H1 (cell line): ENCODE measurements around the gene DBNL. TPM values are rescaled to one million over a fixed set of nuclear protein-coding genes. Genes with fewer than 3 reads are reported as not detected.

Experiments
- CTCF ChIA-PET: fragments of 300-600 bp; sonication (Branson Sonifier 250); formaldehyde crosslinking; loops from one replicate; lab custom pipeline; 2021; ENCODE audit not compliant: partially characterized antibody; lab: Charles Lee
- POLR2A ChIA-PET: fragments of 300-600 bp; sonication (Branson Sonifier 250); formaldehyde crosslinking; loops from one replicate; lab custom pipeline; 2021; ENCODE audit warnings: inconsistent platforms; ENCODE audit not compliant: partially characterized antibody; lab: Charles Lee
- DNase-seq, 2 experiments: peaks; one replicate each; pipeline versions ENCODE4 v3.0.0 to v3.0.0-alpha.2; 2010 to 2022; ENCODE audit warnings: low spot score in 2 of 2, low read depth in 1 of 2, mixed read lengths in 1 of 2
- FAIRE-seq: peaks from 2 replicates; lab custom pipeline; 2011; peaks lifted over from hg19 to GRCh38; lab: Jason Lieb, UNC
- H2AFZ ChIP-seq: 2 replicates; pipeline ENCODE4 v1.8.1; 2012; ENCODE audit warnings: low read length, inconsistent platforms
- H2AK5ac ChIP-seq: 2 replicates; pipeline ENCODE4 v1.6.1; 2013; ENCODE audit warnings: low read depth, low read length
- H2BK120ac ChIP-seq: replicated peaks from 2 replicates; pipeline ENCODE3; 2013; ENCODE audit warnings: low read depth, low read length, inconsistent platforms
- H2BK12ac ChIP-seq: 2 replicates; pipeline ENCODE4 v1.6.1; 2013; ENCODE audit warnings: low read depth, low read length
- H2BK15ac ChIP-seq: 2 replicates; pipeline ENCODE4 v1.6.1; 2013; ENCODE audit warnings: low read length
- H2BK20ac ChIP-seq: 2 replicates; pipeline ENCODE4 v1.6.1; 2013; ENCODE audit warnings: low read length
- H2BK5ac ChIP-seq: 2 replicates; pipeline ENCODE4 v1.6.1; 2013; ENCODE audit warnings: low read depth, low read length
- H3K14ac ChIP-seq: 2 replicates; pipeline ENCODE4 v1.6.1; 2013; ENCODE audit warnings: inconsistent platforms; ENCODE audit not compliant: insufficient read length
- H3K18ac ChIP-seq: 2 replicates; pipeline ENCODE4 v1.6.1; 2013; ENCODE audit warnings: low read length; ENCODE audit errors: extremely low read depth
- H3K23ac ChIP-seq: 2 replicates; pipeline ENCODE4 v1.6.1; 2013; ENCODE audit warnings: inconsistent platforms; ENCODE audit not compliant: insufficient read length
- H3K23me2 ChIP-seq: 2 replicates; pipeline ENCODE4 v1.6.1; 2013; ENCODE audit warnings: low read depth, low read length
- H3K27ac ChIP-seq: 2 replicates; pipeline ENCODE4 v1.6.1; 2011; ENCODE audit warnings: low read depth, low read length, inconsistent platforms
- H3K27me3 ChIP-seq, 4 experiments: replicated peaks in 1 of 4; 1 replicate in 1 of 4; 2 replicates in 3 of 4; pipeline versions ENCODE4 v1.6.1 to v1.8.1; 2011 to 2013; ENCODE audit warnings: low read length in 3 of 4, mild to moderate bottlenecking in 3 of 4, inconsistent platforms in 2 of 4, mixed read lengths in 2 of 4, moderate library complexity in 1 of 4; ENCODE audit not compliant: control insufficient read depth in 3 of 4, insufficient read depth in 3 of 4; ENCODE audit errors: extremely low read depth in 1 of 4
- H3K36me3 ChIP-seq, 4 experiments: 2 replicates each; pipeline versions ENCODE4 v1.6.1 to v1.8.1; 2011 to 2013; ENCODE audit warnings: mild to moderate bottlenecking in 4 of 4, low read length in 3 of 4, moderate library complexity in 2 of 4, control low read depth in 1 of 4, inconsistent platforms in 1 of 4; ENCODE audit not compliant: insufficient read depth in 4 of 4, control insufficient read depth in 2 of 4
- H3K4ac ChIP-seq: replicated peaks from 2 replicates; pipeline ENCODE3; 2013; ENCODE audit warnings: low read length, low read depth, mixed read lengths, inconsistent platforms; ENCODE audit not compliant: insufficient read length
- H3K4me1 ChIP-seq, 4 experiments: replicated peaks in 1 of 4; 1 replicate in 1 of 4; 2 replicates in 3 of 4; pipeline versions ENCODE4 v1.6.1 to v1.8.1; 2011 to 2013; ENCODE audit warnings: low read length in 3 of 4, inconsistent platforms in 2 of 4, mixed read lengths in 1 of 4; ENCODE audit not compliant: insufficient read depth in 4 of 4, control insufficient read depth in 3 of 4
- H3K4me2 ChIP-seq, 2 experiments: 2 replicates each; pipeline versions ENCODE4 v1.6.1 to v1.8.1; 2011 to 2013; ENCODE audit warnings: low read depth in 2 of 2, low read length in 2 of 2, control low read depth in 1 of 2, inconsistent platforms in 1 of 2, mild to moderate bottlenecking in 1 of 2; ENCODE audit not compliant: insufficient read depth in 1 of 2
- H3K4me3 ChIP-seq, 4 experiments: fragments of 200-600, 300-600 bp in 1 of 4; sonication (generic), shearing (Covaris generic), sonication (Bioruptor Twin) in 1 of 4; 2 replicates each; pipeline versions ENCODE4 v1.5.1 to v1.8.1; 2011 to 2016; ENCODE audit warnings: low read length in 4 of 4, low read depth in 3 of 4, control low read depth in 2 of 4, inconsistent platforms in 2 of 4, mild to moderate bottlenecking in 2 of 4, mixed read lengths in 1 of 4, moderate library complexity in 1 of 4; ENCODE audit not compliant: insufficient read depth in 2 of 4; ENCODE audit errors: extremely low read depth in 1 of 4
- H3K56ac ChIP-seq: replicated peaks from 2 replicates; pipeline ENCODE3; 2013; ENCODE audit warnings: low read depth, mild to moderate bottlenecking, mixed read lengths, low read length, inconsistent platforms; ENCODE audit not compliant: insufficient read length
- H3K79me1 ChIP-seq: 2 replicates; pipeline ENCODE4 v1.6.1; 2013; ENCODE audit warnings: low read depth, low read length, control low read depth
- H3K79me2 ChIP-seq, 2 experiments: 2 replicates each; pipeline versions ENCODE4 v1.6.1 to v1.8.1; 2012 to 2013; ENCODE audit warnings: low read length in 2 of 2, mild to moderate bottlenecking in 2 of 2, inconsistent platforms in 1 of 2; ENCODE audit not compliant: insufficient read depth in 2 of 2, control insufficient read depth in 1 of 2
- H3K9ac ChIP-seq, 4 experiments: replicated peaks in 1 of 4; 1 replicate in 1 of 4; 2 replicates in 3 of 4; pipeline versions ENCODE4 v1.6.1 to v1.8.1; 2011 to 2013; ENCODE audit warnings: low read depth in 3 of 4, low read length in 3 of 4, control low read depth in 2 of 4, mild to moderate bottlenecking in 2 of 4, moderate library complexity in 2 of 4, inconsistent platforms in 1 of 4; ENCODE audit errors: extremely low read depth in 1 of 4
- H3K9me3 ChIP-seq, 2 experiments: 2 replicates each; pipeline versions ENCODE4 v1.6.1 to v1.8.1; 2012 to 2013; ENCODE audit warnings: mild to moderate bottlenecking in 2 of 2, moderate library complexity in 2 of 2, control low read depth in 1 of 2, inconsistent platforms in 1 of 2, low read depth in 1 of 2, low read length in 1 of 2, mixed read lengths in 1 of 2; ENCODE audit not compliant: insufficient read depth in 2 of 2
- H4K20me1 ChIP-seq, 2 experiments: replicated peaks in 1 of 2; 2 replicates each; pipeline versions ENCODE3 to v1.8.1; 2011 to 2013; ENCODE audit warnings: inconsistent platforms in 2 of 2, low read length in 2 of 2, mild to moderate bottlenecking in 1 of 2; ENCODE audit not compliant: insufficient read depth in 2 of 2, control insufficient read depth in 1 of 2
- H4K5ac ChIP-seq: 2 replicates; pipeline ENCODE4 v1.6.1; 2013; ENCODE audit warnings: low read length, low read depth, mixed read lengths, inconsistent platforms; ENCODE audit not compliant: insufficient read length
- H4K8ac ChIP-seq: 2 replicates; pipeline ENCODE4 v1.8.0; 2013; ENCODE audit warnings: mild to moderate bottlenecking, moderate library complexity, low read length, inconsistent platforms; ENCODE audit not compliant: insufficient read depth; ENCODE audit errors: extremely low read depth
- H4K91ac ChIP-seq: replicated peaks from 2 replicates; pipeline ENCODE3; 2013; ENCODE audit warnings: low read length, mixed read lengths, inconsistent platforms; ENCODE audit not compliant: insufficient read length
- CEBPB ChIP-seq: IDR thresholded peaks from 2 replicates; pipeline ENCODE4 v1.6.1; 2012; ENCODE audit warnings: low read depth, low read length
- HDAC2 ChIP-seq, 2 experiments: fragments of 300-600 bp in 1 of 2; sonication (generic) in 1 of 2; IDR thresholded peaks; 2 replicates each; pipeline ENCODE4 v1.6.1; 2011 to 2012; ENCODE audit warnings: low read depth in 2 of 2, low read length in 2 of 2, mild to moderate bottlenecking in 2 of 2, moderate library complexity in 2 of 2, borderline replicate concordance in 1 of 2, inconsistent platforms in 1 of 2
- NRF1 ChIP-seq: IDR thresholded peaks from 2 replicates; pipeline ENCODE4 v1.6.1; 2011; ENCODE audit warnings: mild to moderate bottlenecking, low read depth, low read length, improper control_type of control experiment
- RBBP5 ChIP-seq: IDR thresholded peaks from 2 replicates; pipeline ENCODE4 v1.7.1; 2012; ENCODE audit warnings: low read depth, mild to moderate bottlenecking, inconsistent platforms, low read length, moderate library complexity, borderline replicate concordance
- RXRA ChIP-seq: IDR thresholded peaks from 2 replicates; pipeline ENCODE4 v1.6.1; 2011; ENCODE audit warnings: low read depth, mild to moderate bottlenecking, low read length, moderate library complexity; ENCODE audit not compliant: insufficient read depth
- SIX5 ChIP-seq: IDR thresholded peaks from 2 replicates; pipeline ENCODE4 v1.6.1; 2011; ENCODE audit warnings: mild to moderate bottlenecking, low read depth, low read length
- SP1 ChIP-seq: IDR thresholded peaks from 2 replicates; pipeline ENCODE4 v1.6.1; 2011; ENCODE audit warnings: low read depth, low read length
- SP4 ChIP-seq: IDR thresholded peaks from 2 replicates; pipeline ENCODE4 v1.6.1; 2012; ENCODE audit warnings: low read length, inconsistent platforms
- TBP ChIP-seq: IDR thresholded peaks from 2 replicates; pipeline ENCODE4 v1.6.1; 2011; ENCODE audit warnings: low read depth, low read length, improper control_type of control experiment
- TEAD4 ChIP-seq: IDR thresholded peaks from 2 replicates; pipeline ENCODE4 v1.6.1; 2012; ENCODE audit warnings: low read depth, low read length, inconsistent platforms, mixed read lengths
- WGBS, 2 experiments: shearing (Covaris generic) in 1 of 2; methylation state at CpG; one replicate each; pipeline versions ENCODE4 v1.1.6 to v1.1.7; 2013 to 2015; ENCODE audit warnings: low lambda C conversion rate in 2 of 2, mixed read lengths in 2 of 2, inconsistent platforms in 1 of 2, low coverage in 1 of 2, missing lambda C conversion rate in 1 of 2; ENCODE audit not compliant: insufficient replicate concordance in 2 of 2, insufficient coverage in 1 of 2, insufficient read length in 1 of 2; ENCODE audit errors: extremely low coverage in 1 of 2, missing lambda C conversion rate in 1 of 2; 5-methylcytosine and 5-hydroxymethylcytosine counted together
- polyA plus RNA-seq, 7 experiments: library from polyadenylated mRNA; depleted of rRNA in 3 of 7; stranded (reverse) in 5 of 7; unstranded in 2 of 7; fragments of >200 nt in 5 of 7; fragments of 200-250 nt in 2 of 7; gene quantifications; 1 replicate in 5 of 7; 2 replicates in 1 of 7; 4 replicates in 1 of 7; pipeline versions ENCODE4 v1.2.1 to v1.2.3, GENCODE V29; 2011 to 2013; ENCODE audit warnings: missing spikeins in 2 of 7, mixed read lengths in 2 of 7
- total RNA-seq: library from RNA; stranded (reverse); fragmentation: NEBNext Ultra II Directional; extraction: Animal tissue kit (Norgen Biotek cat#: 25700); gene quantifications from 2 replicates; pipeline ENCODE4 v1.2.1, GENCODE V29; 2021

DBNL gene
- total and polyA plus RNA-seq, 2 of the 8 experiments (the other 6 are each of a cell fraction or from before 2014, with no cell fraction given) = 30.9 to 56.6 TPM

DNA sequence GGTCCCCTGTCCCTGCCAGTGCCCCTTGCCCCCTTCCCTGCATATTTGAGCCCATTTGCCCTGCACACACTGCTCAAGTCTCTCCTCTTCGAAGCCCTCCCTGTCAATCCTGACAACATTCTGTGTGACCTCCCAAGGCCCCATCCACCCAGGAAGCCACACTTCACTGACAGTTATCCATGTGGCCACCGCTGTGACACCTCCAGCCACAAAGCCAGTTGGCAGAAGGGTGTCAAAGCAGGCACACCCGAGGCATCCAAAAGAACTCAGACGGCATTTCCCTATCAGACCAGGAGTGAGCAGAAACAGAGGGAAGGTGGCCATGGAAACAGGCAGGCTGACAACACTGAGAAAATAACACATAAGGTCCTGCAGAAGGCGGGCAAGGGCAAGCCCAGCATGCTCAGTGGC, 33.2 kb downstream of the DBNL start:
- no peak for FAIRE-seq

More for the DNA sequence above, 33.2 kb downstream of the DBNL start:
- H3K9me3 ChIP-seq = no peaks in the 10 kb centered on the region
- H2AFZ ChIP-seq = no peak overlapping the region
- H3K9ac ChIP-seq = no peak overlapping the region
- no peak overlapping the region for H3K23ac ChIP-seq
- no peak overlapping the region for H3K56ac ChIP-seq
- H3K36me3 ChIP-seq = peaks cover 16 to 26% (median 18%) of the 10 kb centered on the region in 4 experiments
- peaks cover 0 to 8% of the 10 kb centered on the region in 2 experiments for H4K20me1 ChIP-seq
- H3K18ac ChIP-seq = no peak overlapping the region
- POLR2A ChIA-PET = interaction anchor here (5.5 kb wide), 1 partner anchor 12 kb away, joined by 48 read pairs; the partner anchor contains the start of gene PGAM2
- no peak overlapping the region for H4K8ac ChIP-seq
- H4K5ac ChIP-seq = no peak overlapping the region
- H2BK120ac ChIP-seq = no peak overlapping the region
- H2BK15ac ChIP-seq = no peak overlapping the region
- no peak overlapping the region for H3K14ac ChIP-seq
- TF ChIP-seq RXRA = no peak
- no peak for TF ChIP-seq CEBPB
- no peak for TF ChIP-seq NRF1
- TF ChIP-seq SP4 = no peak
- no peak for TF ChIP-seq RBBP5
- TF ChIP-seq TBP = no peak
- no peak for TF ChIP-seq TEAD4
- TF ChIP-seq SP1 = no peak
- TF ChIP-seq HDAC2 (IDR thresholded peaks at IDR 0.05; ENCODE audit: borderline replicate concordance in 1 of 2, low read depth in 2 of 2, low read length in 2 of 2) = no peak
- no peak for TF ChIP-seq SIX5
- TF ChIP-seq, all 59 proteins: peak for 0
- Histone ChIP-seq H2BK5ac (no peak overlapping the region), H3K79me2 (no peaks in the 10 kb centered on the region), H2AK5ac (no peak overlapping the region), H3K4me2 (no peak overlapping the region), H3K4ac (no peak overlapping the region), H3K23me2 (0 out of 2 replicates have a peak, but pooled peaks cover 2% of the 10 kb centered on the region), H2BK12ac (no peak overlapping the region), H3K27me3 (no peaks in the 10 kb centered on the region), H3K79me1 (no peaks in the 10 kb centered on the region), H2BK20ac (no peak overlapping the region), H3K4me1 (no peaks in the 10 kb centered on the region), H3K27ac (no peak overlapping the region), H4K91ac (no peak overlapping the region), H3K4me3 (no peak overlapping the region)
- CTCF ChIA-PET = interaction anchor here (1.0 kb wide), 1 partner anchor 119 kb away, joined by 4 read pairs; no protein-coding TSS in a partner anchor
- no peak for DNase-seq
- WGBS, 2 experiments = 88% methylated on average over 5 of the region's 5 CpGs; no CpG with 5 or more reads in 1 of the 2 experiments
